Stimulated activated CD4-positive, alpha-beta T cell treated with anti-CD3 and anti-CD28 coated beads, Interleukin-4, amount 100 ng/mL, for 1 hour (primary cell): Measurements from ENCODE around the gene MFAP2.

Source experiments
- DNase-seq: peaks from one replicate; pipeline ENCODE4 v3.0.0-alpha.2; 2020

MFAP2 gene

GRCh38 chr1:16926491-16927073 lies 53.8 kb downstream of the MFAP2 start:
- no peak for DNase-seq

- DNase-seq: no peak
Measured at GRCh38 chr1:16925635-16926490, 54.6 kb downstream of the MFAP2 start.

- DNase-seq: no peak
Measured at GRCh38 chr1:16924919-16925477, 55.4 kb downstream of the MFAP2 start.
